Heart left ventricle (tissue), 13 donors: ENCODE data around the gene GIMAP7.

Experiments used
- CTCF ChIP-seq, 12 donors: fragments of 200-600 bp; sonication (generic) in 4 of 12; IDR thresholded peaks; one replicate each; pipeline versions ENCODE4 v1.5.0 to v1.8.0; 2018 to 2022; ENCODE audit warnings: antibody characterized with exemption in 12 of 12, mild to moderate bottlenecking in 5 of 12
- POLR2A ChIP-seq, 2 donors: fragments of 450-650 bp; IDR thresholded peaks; one replicate each; pipeline ENCODE4 v1.6.1; 2017; ENCODE audit warnings: antibody characterized with exemption in 2 of 2, mild to moderate bottlenecking in 2 of 2, moderate library complexity in 2 of 2
- donor health status: ischemic (EF 13 %, LVEDD 7.1; RV severe dilation, severe dysfunction).
- donor health status: DM: no; HTN: yes; CAD: no.
- donor health status: DM: no; HTN: no; CAD: no.
- donor health status: ischemic (EF 25% LVEDD 6.9; RV normal size, moderate dysfunction).
- donor health status: ischemic (EF 25% LVEDD 5.7; RV mildly dilated, moderate dysfunction).
- donor health status: ischemic (EF 35%, LVEDD 5.7; RV mildly dilated, moderate dysfunction).
- donor health status: nonischemic (EF 11% LVEDD 7.7; RV severe dilation, severe dysfunction).
- donor health status: DM: yes; HTN: yes; CAD: no.
- donor health status: PGD.
- donor health status: ischemic (EF 29% LVEDD 5.4; RV normal size, mild dysfunction).
- donor health status: nonischemic (EF 23%, LVEDD 6.1; RV moderate dilation, normal function).

DNA sequence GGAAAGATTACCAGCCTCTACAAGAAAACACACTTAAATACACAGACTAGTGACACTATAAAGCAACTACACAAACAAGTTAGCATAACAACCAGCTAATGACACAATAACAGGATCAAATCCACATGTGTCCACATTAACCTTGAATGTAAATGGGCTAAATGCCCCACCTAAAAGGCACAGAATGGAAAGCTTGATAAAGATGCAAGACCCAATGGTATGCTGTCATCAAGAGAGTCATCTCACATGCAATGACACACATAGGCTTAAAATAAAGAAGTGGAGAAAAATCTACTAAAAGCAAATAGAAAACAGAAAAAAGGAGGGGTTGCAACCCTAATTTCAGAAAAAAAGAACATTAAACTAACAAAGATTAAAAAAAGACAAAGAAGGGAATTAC, 38.5 kb downstream of the GIMAP7 start:
- TF ChIP-seq CTCF (IDR thresholded peaks at IDR 0.05): no peak
- TF ChIP-seq POLR2A (IDR thresholded peaks at IDR 0.05): no peak
